Activated CD8-positive, alpha-beta memory T cell treated with anti-CD3 and anti-CD28 coated beads, Interleukin-2, amount 50 U/mL, for 4 hours (primary cell): ENCODE measurements around the gene KCNB1.
A peak's percentile ranks its signal among the peaks of the same experiment; 100 is the strongest.
"Not testable (repeated sequence)": the region's sequence is repeated elsewhere in the genome, so short reads cannot be mapped to it uniquely, and the experiment has no call there.

Source experiments
- DNase-seq: peaks from one replicate; pipeline ENCODE4 v3.0.0-alpha.2; 2020

KCNB1 gene

DNA sequence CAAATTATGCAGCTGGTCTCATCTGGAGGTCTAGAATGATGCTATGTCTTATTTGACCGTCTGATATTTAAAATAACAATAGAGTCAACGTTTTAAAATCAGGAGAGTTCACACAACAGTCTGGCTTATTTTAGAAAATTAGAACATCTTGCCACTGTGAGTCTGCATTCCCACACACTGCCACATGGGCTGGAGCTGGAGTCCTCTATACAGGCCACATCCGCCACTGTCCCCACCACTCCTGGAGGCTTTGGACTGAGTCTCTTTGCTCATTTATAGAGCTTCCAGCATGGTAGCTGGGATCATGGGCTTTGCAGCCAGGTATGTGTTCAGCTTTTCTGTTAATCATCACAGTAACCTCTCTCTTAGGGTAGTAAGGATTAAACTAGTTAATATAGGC is 135.8 kb downstream of the KCNB1 start:
- DNase-seq = no peak

- DNase-seq = no peak
These were observed 136.9 kb downstream of the KCNB1 start for GRCh38 chr20:49345524-49345923.

GRCh38 chr20:49344975-49345374 is 137.5 kb downstream of the KCNB1 start:
- no peak for DNase-seq

DNA sequence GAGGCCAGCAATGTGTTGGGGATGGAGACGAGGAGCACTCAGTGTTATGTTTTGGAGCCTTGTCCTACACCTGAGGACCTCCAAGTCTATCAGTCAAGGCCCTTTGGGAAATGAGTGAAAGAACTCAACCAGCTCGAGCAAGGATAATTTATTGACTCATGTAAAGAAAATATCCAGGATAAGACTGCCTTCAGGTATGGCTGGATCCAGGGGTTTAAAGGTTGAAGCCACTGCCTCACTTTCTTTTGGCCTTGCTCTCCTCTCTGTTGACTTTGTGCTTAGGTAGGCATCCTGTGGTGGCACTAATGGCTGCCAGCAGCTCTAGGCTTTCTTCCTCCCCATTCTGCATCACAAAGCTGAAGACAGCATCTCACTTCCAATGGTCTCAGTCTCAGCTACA is 138.3 kb downstream of the KCNB1 start:
- no peak for DNase-seq

GRCh38 chr20:49343246-49343645 is 139.2 kb downstream of the KCNB1 start:
- DNase-seq = no peak

DNA sequence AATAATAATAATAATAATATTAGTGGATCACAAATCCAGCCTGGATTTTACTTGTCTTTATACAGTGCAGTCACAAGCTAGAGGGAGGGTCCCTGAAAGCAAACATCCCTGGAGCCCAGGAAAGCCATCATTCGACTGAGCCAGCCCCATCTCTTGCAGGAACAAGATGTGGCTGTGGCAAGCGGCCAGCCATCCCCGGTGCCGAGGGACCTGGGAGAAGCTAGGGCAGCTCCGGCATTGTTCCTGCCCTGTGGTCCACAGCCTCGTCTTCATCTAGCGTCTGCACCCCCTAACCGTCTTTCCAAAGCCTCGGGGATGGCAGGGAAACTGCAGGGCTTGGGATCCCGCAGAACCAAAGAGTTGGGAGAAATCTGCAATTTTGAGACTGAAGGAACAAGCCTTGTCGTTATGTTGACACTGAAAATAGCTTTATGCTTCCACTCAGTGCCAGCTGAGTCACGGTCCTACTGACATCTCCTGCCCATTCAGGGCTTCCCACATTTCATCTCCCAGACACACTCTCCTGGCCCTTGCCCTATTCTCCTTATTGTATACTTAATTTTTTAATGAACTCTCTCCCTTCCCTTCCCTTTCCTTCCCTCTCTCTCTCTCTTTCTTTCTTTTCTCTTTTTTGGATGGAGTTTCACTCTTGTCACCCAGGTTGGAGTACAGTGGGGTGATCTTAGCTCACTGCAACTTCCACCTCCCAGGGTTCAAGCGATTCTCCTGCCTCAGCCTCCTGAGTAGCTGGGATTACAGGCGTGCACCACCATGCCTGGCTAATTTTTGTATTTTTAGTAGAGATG is 142.1 kb downstream of the KCNB1 start:
- DNase-seq = no peak

DNA sequence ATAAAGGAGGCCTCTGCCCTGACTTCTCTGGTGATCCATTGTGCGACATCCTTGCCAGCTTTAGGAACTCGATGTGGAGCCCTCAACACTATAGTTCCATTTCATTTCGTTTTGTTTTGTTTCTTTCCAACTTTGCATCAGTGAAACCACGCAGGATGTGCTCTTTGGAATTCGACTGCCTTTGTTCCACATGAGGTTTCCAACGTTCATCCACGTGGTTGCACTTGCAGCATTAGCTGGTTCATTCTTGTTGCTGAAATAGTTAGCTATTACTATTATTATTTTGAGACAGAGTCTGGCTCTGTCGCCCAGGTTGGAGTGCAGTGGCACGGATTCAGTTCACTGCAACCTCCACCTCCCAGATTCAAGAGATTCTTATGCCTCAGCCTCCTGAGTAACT is 143.3 kb downstream of the KCNB1 start:
- no peak for DNase-seq

DNA sequence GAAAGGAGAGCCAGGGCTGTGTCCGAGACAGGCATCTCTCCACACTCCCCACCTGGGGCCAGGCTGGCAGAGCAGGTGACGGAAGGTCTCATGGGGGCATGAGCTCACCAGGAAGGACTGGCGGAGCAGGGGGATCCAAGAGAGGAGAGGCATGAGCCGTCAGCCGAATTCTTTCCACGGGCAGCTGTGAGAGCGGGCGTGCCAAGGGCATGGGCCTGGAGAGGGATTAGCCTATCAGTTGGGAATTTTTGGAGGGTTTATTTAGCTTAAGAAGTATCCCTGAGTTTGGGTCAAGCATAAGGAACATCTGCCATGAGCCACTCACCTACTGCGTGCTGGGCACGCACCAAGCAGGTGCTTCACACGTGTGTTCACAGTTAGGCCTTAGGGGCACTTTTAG is 144.4 kb downstream of the KCNB1 start:
- DNase-seq = no peak

DNA sequence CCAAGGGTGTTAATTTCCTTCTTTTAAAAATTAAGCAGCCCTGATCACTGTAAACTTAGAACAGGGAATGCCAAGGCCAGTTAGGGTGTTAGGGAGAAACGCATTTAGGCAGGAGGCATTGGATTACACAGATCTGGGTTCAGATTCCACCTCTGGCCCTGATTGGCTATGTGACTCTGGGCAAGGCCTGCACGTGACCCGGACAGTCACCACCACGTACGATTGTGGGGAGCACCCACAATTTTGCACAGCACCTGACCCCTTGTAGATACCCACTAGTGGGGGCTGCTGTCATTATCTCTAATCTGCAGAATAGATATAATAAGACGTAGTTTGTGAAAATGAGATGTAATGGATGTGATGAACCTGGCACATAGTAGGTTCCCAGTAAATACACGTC is 145.1 kb downstream of the KCNB1 start:
- DNase-seq = no peak

DNA sequence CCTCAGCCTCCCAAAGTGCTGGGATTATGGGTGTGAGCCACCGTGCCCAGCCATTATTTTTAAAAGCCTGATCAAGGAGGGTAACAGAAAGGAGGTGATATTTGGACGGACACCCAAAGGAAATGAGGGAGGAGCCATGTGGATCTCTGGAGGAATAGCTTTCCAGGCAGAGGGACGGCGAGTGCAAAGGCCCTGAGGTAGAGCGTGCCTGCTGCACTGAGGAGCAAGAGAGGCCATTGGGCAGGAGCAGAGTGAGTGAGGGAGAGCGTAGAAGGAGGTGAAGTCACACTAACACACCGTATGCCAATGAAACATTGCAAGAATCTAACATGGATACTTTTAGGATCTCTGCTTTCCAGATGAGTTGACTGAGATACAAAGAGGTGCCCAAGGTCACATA is 145.7 kb downstream of the KCNB1 start:
- no peak for DNase-seq

DNA sequence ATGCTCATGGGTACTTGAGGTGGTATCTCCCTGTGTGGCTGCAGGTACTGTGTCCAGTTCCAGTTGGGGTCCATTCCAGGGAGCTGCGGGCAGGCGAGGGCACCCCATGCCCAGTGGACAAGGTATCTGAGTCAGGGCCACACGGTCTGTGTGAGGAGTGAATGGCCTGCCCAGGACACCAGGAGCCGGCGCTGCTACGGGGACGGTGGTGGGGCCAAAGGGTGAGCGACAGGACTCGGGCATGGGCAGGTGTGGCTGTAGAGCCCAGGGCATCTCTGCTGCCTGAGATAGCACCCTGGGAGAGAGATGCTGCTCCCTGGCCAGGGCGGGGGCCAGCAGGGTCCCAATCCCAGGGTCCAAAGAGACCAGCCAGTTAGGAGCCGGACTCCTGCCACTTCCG is 147.0 kb downstream of the KCNB1 start:
- DNase-seq = no peak

GRCh38 chr20:49330701-49331615 is 151.5 kb downstream of the KCNB1 start:
- DNase-seq = no peak

DNA sequence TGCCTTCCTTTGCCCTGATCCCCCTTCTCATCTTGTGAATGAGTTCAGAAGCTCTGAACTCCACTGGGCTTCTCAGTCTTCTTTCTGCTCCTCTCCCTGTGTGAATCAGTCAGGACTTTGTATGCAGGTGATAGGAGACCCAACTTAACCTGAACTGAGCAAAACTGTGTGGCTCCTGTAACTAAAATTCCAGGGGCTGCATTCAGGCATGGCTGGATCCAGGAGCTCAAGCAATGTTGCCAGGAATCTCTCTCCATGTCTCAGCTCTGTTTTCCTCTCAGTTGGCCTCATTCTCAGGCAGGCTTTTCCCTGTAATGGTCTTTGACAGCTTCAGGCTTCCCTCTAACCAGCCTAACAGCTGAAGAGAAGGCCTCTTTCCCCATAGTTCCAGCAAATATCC is 153.7 kb downstream of the KCNB1 start:
- DNase-seq = no peak

DNA sequence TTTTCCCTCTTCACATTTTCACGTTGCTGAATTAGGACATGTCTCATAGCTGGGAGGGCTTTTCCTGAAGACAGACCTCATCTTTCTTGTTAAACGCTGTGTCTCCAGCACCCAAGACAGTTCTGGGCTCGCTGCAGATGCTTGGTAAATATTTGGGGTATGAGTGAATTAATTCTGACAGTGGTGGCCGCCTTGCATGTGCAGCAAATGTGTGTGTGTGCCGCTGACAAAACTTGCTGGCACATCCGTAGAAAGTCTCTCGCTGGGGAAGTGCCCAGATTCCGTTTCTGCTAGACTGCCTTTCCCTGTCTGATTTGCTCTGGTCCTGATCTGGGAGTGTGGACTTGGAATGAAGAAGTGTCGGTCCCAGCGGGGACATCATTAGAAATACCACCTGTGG is 156.4 kb downstream of the KCNB1 start:
- DNase-seq = no peak

DNA sequence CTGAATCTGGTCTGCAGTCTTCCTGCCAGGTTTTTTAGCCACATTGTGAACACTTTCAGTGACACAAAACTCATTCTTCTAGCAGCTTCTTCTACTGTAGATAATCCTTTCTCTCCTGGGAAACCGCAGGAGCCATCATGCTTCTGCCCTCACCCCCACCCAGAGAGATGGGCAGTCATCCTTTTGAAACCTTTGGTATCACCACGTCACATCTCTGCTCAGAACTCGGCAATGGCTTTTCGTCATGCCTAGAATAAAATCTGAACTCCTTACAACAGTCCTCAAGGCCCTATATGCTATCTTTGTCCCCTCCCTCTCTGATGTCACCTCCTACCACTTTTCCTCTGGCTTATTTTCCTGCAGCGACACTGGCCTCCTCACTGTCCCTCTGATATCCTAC is 158.2 kb downstream of the KCNB1 start:
- DNase-seq = no peak

- DNase-seq = no peak
These were observed 158.7 kb downstream of the KCNB1 start for GRCh38 chr20:49323622-49324238.

- no peak for DNase-seq
These were observed 162.0 kb downstream of the KCNB1 start for GRCh38 chr20:49320460-49320859.

- DNase-seq = no peak
These were observed 163.2 kb downstream of the KCNB1 start for GRCh38 chr20:49319208-49319809.

GRCh38 chr20:49318430-49319207 is 163.8 kb downstream of the KCNB1 start:
- peak; percentile 23 for DNase-seq

DNA sequence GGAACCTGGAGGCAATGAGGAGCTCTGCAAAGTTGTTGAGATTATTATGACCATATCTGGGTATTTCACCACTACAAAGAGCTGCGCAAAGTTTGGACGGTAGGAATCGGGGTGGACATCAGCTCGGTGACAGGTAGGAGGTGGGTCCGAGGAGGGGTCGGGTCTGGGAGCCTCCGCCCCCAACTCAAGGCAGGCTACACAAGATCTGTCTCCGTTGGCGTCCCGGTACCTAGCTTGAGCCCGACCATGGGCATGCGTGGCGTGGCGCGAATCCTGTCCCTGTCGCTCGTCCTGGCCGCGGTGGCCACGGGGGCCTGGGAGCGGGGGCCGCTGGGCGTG is 164.4 kb downstream of the KCNB1 start:
- DNase-seq = no peak

- no peak for DNase-seq
These were observed 165.8 kb downstream of the KCNB1 start for GRCh38 chr20:49316704-49317103.

- no peak for DNase-seq
These were observed 166.9 kb downstream of the KCNB1 start for GRCh38 chr20:49315580-49315979.

DNA sequence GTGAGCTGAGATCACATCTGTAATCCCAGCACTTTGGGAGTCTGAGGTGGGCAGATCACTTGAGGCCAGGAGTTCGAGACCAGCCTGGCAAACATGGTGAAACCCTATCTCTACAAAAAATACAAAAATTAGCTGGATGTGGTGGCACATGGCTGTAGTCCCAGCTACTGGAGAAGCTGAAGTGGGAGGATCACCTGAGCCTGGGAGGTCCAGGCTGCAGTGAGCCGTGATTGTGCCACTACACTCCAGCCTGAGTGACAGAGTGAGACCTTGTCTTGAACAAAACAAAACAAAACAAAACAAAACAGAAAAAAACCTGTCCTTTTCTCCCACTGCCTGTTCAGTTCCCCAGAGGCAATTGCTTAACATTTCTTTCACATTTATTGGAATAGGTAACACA is 168.4 kb downstream of the KCNB1 start:
- DNase-seq = not testable (repeated sequence)
